Type B pancreatic cell (in vitro differentiated cells): Measurements from ENCODE around the gene VEPH1. TPM values are rescaled to one million over a fixed set of nuclear protein-coding genes. Genes with fewer than 3 reads are reported as not detected.

ENCODE experiments used
- DNase-seq: peaks from one replicate; pipeline ENCODE4 v3.0.0; 2021; ENCODE audit warnings: mixed read lengths; ENCODE audit not compliant: unreplicated experiment; ENCODE audit errors: extremely low spot score
- H3K27ac Mint-ChIP-seq: 2 replicates; pipeline ENCODE4 v1.8.0; 2021; ENCODE audit warnings: mild to moderate bottlenecking, mixed read lengths
- H3K27me3 Mint-ChIP-seq: 2 replicates; pipeline ENCODE4 v1.8.0; 2021; ENCODE audit warnings: mixed read lengths
- H3K36me3 Mint-ChIP-seq: 2 replicates; pipeline ENCODE4 v1.8.0; 2021; ENCODE audit warnings: mixed read lengths
- H3K4me1 Mint-ChIP-seq: one replicate; pipeline ENCODE4 v1.8.0; 2021; ENCODE audit warnings: mixed read lengths; ENCODE audit not compliant: unreplicated experiment
- H3K4me3 Mint-ChIP-seq: 2 replicates; pipeline ENCODE4 v1.8.0; 2021; ENCODE audit warnings: mild to moderate bottlenecking, mixed read lengths
- H3K9me3 Mint-ChIP-seq: 2 replicates; pipeline ENCODE4 v1.8.0; 2021; ENCODE audit warnings: mixed read lengths
- CTCF ChIP-seq: fragments of 200-600 bp; sonication (generic); conservative IDR thresholded peaks from 2 replicates; pipeline ENCODE4 v1.5.0; 2021; ENCODE audit warnings: antibody characterized with exemption, mild to moderate bottlenecking
- total RNA-seq: library from RNA; stranded (reverse); gene quantifications from 2 replicates; pipeline ENCODE4 v1.2.1, GENCODE V29; 2021; ENCODE audit warnings: low replicate concordance

VEPH1 gene
- total RNA-seq, 1 donor from 2014 or later: 5.9 TPM

- Mint-ChIP-seq H3K27ac (peak overlapping the region; percentile 100), H3K36me3 (no peaks in the 10 kb centered on the region), H3K9me3 (no peaks in the 10 kb centered on the region), H3K4me1 (peaks cover 51% of the 10 kb centered on the region), H3K4me3 (peak overlapping the region; percentile 92), H3K27me3 (no peaks in the 10 kb centered on the region)
- peak; percentile 59 for TF ChIP-seq CTCF
- peak; percentile 77 for DNase-seq
These were observed 3.8 kb downstream of the VEPH1 start for GRCh38 chr3:157499342-157499963.

- H3K27ac Mint-ChIP-seq: peak overlapping the region; percentile 100
- H3K27me3 Mint-ChIP-seq: no peaks in the 10 kb centered on the region
- peak overlapping the region; percentile 92 for H3K4me3 Mint-ChIP-seq
- no peaks in the 10 kb centered on the region for H3K9me3 Mint-ChIP-seq
- H3K36me3 Mint-ChIP-seq: no peaks in the 10 kb centered on the region
- DNase-seq: no peak
- TF ChIP-seq CTCF: no peak
- H3K4me1 Mint-ChIP-seq: peaks cover 53% of the 10 kb centered on the region
These were observed 4.8 kb downstream of the VEPH1 start for GRCh38 chr3:157498371-157498770.

GRCh38 chr3:157495846-157496245, 7.4 kb downstream of the VEPH1 start:
- peaks cover 42% of the 10 kb centered on the region for H3K4me1 Mint-ChIP-seq
- no peaks in the 10 kb centered on the region for H3K36me3 Mint-ChIP-seq
- TF ChIP-seq CTCF: no peak
- no peak overlapping the region for H3K4me3 Mint-ChIP-seq
- H3K27ac Mint-ChIP-seq: no peak overlapping the region
- no peaks in the 10 kb centered on the region for H3K9me3 Mint-ChIP-seq
- DNase-seq: no peak
- no peaks in the 10 kb centered on the region for H3K27me3 Mint-ChIP-seq

- DNase-seq: no peak
- H3K9me3 Mint-ChIP-seq: no peaks in the 10 kb centered on the region
- TF ChIP-seq CTCF: no peak
- peak overlapping the region; percentile 76 for H3K27ac Mint-ChIP-seq
- H3K36me3 Mint-ChIP-seq: no peaks in the 10 kb centered on the region
- H3K4me1 Mint-ChIP-seq: peaks cover 34% of the 10 kb centered on the region
- no peak overlapping the region for H3K4me3 Mint-ChIP-seq
- H3K27me3 Mint-ChIP-seq: no peaks in the 10 kb centered on the region
These were observed 8.5 kb downstream of the VEPH1 start for GRCh38 chr3:157494581-157495281.

- Mint-ChIP-seq H3K4me1 (peaks cover 30% of the 10 kb centered on the region), H3K36me3 (no peaks in the 10 kb centered on the region), H3K9me3 (no peaks in the 10 kb centered on the region), H3K27ac (peak overlapping the region; percentile 80), H3K4me3 (peak overlapping the region; percentile 6), H3K27me3 (no peaks in the 10 kb centered on the region)
- DNase-seq: no peak
- peak; percentile 82 for TF ChIP-seq CTCF
These were observed 9.3 kb downstream of the VEPH1 start for GRCh38 chr3:157493627-157494550.
